ENCODE measurements around the gene ZNF823.

DNA sequence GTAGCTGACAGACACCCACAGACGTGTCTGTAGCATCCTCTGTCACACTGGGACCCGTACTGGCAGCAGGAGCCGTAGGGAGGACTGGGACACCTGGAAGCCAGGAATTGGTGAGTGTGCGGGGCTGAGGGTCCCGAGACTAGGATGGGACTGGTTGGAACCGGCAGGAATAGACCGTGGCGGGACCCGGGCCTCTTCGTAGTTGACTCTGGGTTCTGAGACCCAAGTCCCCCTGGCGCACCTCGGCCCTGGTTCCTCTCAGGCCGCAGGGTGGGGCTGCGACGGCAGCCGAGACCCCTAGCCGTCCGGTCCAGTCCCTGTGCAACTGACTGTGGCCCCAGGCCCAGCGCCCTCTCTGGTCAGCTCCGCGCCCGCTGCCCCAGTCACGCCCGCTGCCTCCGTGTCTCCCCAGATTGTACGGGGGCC, 64.7 kb downstream of the ZNF823 start:
- TF ChIP-seq, protein P1, sequence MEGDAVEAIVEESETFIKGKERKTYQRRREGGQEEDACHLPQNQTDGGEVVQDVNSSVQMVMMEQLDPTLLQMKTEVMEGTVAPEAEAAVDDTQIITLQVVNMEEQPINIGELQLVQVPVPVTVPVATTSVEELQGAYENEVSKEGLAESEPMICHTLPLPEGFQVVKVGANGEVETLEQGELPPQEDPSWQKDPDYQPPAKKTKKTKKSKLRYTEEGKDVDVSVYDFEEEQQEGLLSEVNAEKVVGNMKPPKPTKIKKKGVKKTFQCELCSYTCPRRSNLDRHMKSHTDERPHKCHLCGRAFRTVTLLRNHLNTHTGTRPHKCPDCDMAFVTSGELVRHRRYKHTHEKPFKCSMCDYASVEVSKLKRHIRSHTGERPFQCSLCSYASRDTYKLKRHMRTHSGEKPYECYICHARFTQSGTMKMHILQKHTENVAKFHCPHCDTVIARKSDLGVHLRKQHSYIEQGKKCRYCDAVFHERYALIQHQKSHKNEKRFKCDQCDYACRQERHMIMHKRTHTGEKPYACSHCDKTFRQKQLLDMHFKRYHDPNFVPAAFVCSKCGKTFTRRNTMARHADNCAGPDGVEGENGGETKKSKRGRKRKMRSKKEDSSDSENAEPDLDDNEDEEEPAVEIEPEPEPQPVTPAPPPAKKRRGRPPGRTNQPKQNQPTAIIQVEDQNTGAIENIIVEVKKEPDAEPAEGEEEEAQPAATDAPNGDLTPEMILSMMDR (conservative IDR thresholded peaks at IDR 0.05; ENCODE audit: low read length), result no peak
- no peak for TF ChIP-seq EZH2phosphoT487 (IDR thresholded peaks at IDR 0.05; ENCODE audit: borderline replicate concordance, low read depth, low read length)
